Neural crest cell (in vitro differentiated cells): ENCODE data around the gene SLC6A11. TPM values are rescaled to one million over a fixed set of nuclear protein-coding genes. Genes with fewer than 3 reads are reported as not detected.

ENCODE experiments used
- DNase-seq: peaks from one replicate; pipeline ENCODE4 v3.0.0; 2021; ENCODE audit warnings: low read depth, mixed read lengths, low spot score
- H3K27ac Mint-ChIP-seq: one replicate; pipeline ENCODE4 v1.8.0; 2021; ENCODE audit warnings: mild to moderate bottlenecking, mixed read lengths; ENCODE audit not compliant: unreplicated experiment
- H3K27me3 Mint-ChIP-seq: 2 replicates; pipeline ENCODE4 v1.8.0; 2021; ENCODE audit warnings: low read depth, mild to moderate bottlenecking, mixed read lengths
- H3K36me3 Mint-ChIP-seq: 2 replicates; pipeline ENCODE4 v1.8.0; 2021; ENCODE audit warnings: low read depth, mild to moderate bottlenecking, mixed read lengths
- H3K4me1 Mint-ChIP-seq: 2 replicates; pipeline ENCODE4 v1.8.0; 2021; ENCODE audit warnings: mixed read lengths
- H3K4me3 Mint-ChIP-seq: one replicate; pipeline ENCODE4 v1.8.0; 2021; ENCODE audit warnings: mild to moderate bottlenecking, mixed read lengths
- H3K9me3 Mint-ChIP-seq: 2 replicates; pipeline ENCODE4 v1.8.0; 2021; ENCODE audit warnings: mixed read lengths
- CTCF ChIP-seq: fragments of 200-600 bp; sonication (generic); conservative IDR thresholded peaks from 2 replicates; pipeline ENCODE4 v1.5.0; 2021; ENCODE audit warnings: antibody characterized with exemption, mild to moderate bottlenecking
- total RNA-seq: library from RNA; stranded (reverse); gene quantifications from 2 replicates; pipeline ENCODE4 v1.2.1, GENCODE V29; 2021

Gene SLC6A11
- total RNA-seq, 1 donor from 2014 or later = 2.1 TPM

DNA sequence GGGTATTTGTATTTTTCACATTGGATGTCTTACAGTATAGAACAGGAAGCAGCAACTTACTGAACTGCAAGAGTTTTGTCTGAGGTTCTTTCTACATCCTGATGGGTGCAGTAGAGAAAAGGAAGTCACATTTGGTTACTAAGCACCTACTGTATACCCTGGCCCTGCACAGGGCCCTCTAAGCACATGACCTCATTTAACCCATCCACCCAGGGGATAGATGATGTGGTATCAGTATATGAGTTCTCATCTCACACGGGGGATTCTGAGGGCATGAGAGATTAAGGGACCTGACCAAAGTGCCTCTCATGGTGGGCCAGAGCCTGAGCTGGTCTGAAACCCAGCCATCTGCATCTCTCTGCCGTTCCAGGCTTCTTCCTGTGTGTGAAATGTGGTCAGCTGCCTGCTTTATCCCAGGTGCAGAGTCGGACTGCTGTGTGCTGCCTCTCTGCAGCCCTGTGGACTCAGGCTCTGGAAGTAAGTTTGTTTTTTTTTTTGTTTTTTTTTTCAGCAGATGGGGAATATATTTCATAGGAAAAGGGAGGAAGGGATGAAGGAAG lies 17.9 kb downstream of the SLC6A11 start:
- DNase-seq = no peak
- Mint-ChIP-seq H3K27ac (peak overlapping the region; percentile 22), H3K27me3 (peaks cover 11% of the 10 kb centered on the region)

GRCh38 chr3:10834951-10835350 lies 18.9 kb downstream of the SLC6A11 start:
- no peak overlapping the region for H3K4me3 Mint-ChIP-seq
- no peak for TF ChIP-seq CTCF
- no peaks in the 10 kb centered on the region for H3K36me3 Mint-ChIP-seq
- no peak for DNase-seq
- H3K27ac Mint-ChIP-seq = no peak overlapping the region
- peaks cover 18% of the 10 kb centered on the region for H3K27me3 Mint-ChIP-seq
- no peaks in the 10 kb centered on the region for H3K4me1 Mint-ChIP-seq
- H3K9me3 Mint-ChIP-seq = no peaks in the 10 kb centered on the region

More for the DNA sequence above, 17.9 kb downstream of the SLC6A11 start:
- H3K4me1 Mint-ChIP-seq = no peaks in the 10 kb centered on the region
- no peaks in the 10 kb centered on the region for H3K9me3 Mint-ChIP-seq
- H3K36me3 Mint-ChIP-seq = no peaks in the 10 kb centered on the region
- no peak for TF ChIP-seq CTCF
- no peak overlapping the region for H3K4me3 Mint-ChIP-seq

DNA sequence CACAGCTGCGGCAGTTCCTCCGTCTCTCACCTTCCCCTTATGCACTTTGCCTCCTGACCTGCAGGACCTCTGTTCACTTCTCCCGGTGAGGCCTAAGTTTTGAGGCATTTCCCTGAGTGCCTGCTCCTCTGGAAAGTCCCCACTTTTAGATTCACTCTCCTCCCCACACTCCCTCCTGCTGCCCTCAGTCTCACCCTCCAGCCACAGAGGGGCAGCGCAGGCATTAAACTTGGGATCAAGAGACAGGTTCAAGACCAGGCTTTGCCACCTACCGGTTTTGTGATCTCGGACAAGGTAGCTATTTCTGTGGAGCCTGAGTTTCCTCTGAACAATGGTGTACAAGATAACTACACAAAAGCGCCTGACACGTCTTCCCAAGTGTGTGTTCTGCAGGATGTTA lies 19.4 kb downstream of the SLC6A11 start:
- no peaks in the 10 kb centered on the region for H3K36me3 Mint-ChIP-seq
- no peak overlapping the region for H3K4me3 Mint-ChIP-seq
- no peak for TF ChIP-seq CTCF
- H3K4me1 Mint-ChIP-seq = no peaks in the 10 kb centered on the region
- no peaks in the 10 kb centered on the region for H3K9me3 Mint-ChIP-seq
- DNase-seq = no peak
- peaks cover 20% of the 10 kb centered on the region for H3K27me3 Mint-ChIP-seq
- no peak overlapping the region for H3K27ac Mint-ChIP-seq

DNA sequence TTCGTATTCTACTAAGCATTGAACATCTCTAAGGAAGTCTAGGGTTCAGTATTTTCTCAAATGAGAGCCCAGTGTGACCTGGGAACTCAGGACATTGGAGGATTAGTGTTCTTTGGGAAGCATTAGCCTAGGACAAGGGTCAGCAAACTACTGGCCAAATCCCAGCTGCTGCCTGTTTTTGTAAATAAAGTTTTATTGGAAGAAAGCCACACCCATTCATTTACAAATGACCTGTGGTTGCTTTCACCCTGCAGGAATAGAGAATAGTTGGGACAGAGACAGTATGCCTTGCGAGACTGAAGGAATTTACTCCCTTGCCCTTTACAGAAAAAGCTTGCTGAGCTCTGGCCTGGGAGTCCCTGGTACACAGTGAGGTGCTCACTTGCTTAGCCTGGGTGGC lies 20.6 kb downstream of the SLC6A11 start:
- TF ChIP-seq CTCF = no peak
- Mint-ChIP-seq H3K4me3 (no peak overlapping the region), H3K36me3 (no peaks in the 10 kb centered on the region), H3K27me3 (peaks cover 20% of the 10 kb centered on the region), H3K4me1 (no peaks in the 10 kb centered on the region), H3K27ac (no peak overlapping the region), H3K9me3 (no peaks in the 10 kb centered on the region)
- no peak for DNase-seq

- Mint-ChIP-seq H3K4me1 (no peaks in the 10 kb centered on the region), H3K4me3 (no peak overlapping the region), H3K36me3 (no peaks in the 10 kb centered on the region), H3K27ac (no peak overlapping the region), H3K9me3 (no peaks in the 10 kb centered on the region), H3K27me3 (peaks cover 26% of the 10 kb centered on the region)
- no peak for DNase-seq
- TF ChIP-seq CTCF = no peak
Observed at GRCh38 chr3:10837849-10838248, 21.8 kb downstream of the SLC6A11 start.
